Esophagus (tissue), 2 donors: ENCODE data around the gene ADGRG3. TPM values are rescaled to one million over a fixed set of nuclear protein-coding genes. Genes with fewer than 3 reads are reported as not detected.
"Not testable (repeated sequence)": the region's sequence is repeated elsewhere in the genome, so short reads cannot be mapped to it uniquely, and the experiment has no call there.

ENCODE experiments used
- H3K27ac ChIP-seq, 2 donors: one replicate each; pipeline ENCODE4 v1.5.1; 2013; ENCODE audit warnings: low read depth in 2 of 2, mild to moderate bottlenecking in 2 of 2, inconsistent platforms in 1 of 2, low read length in 1 of 2, moderate library complexity in 1 of 2
- H3K27me3 ChIP-seq, 2 donors: one replicate each; pipeline ENCODE4 v1.6.1; 2013; ENCODE audit warnings: low read length in 2 of 2, control low read depth in 1 of 2, mild to moderate bottlenecking in 1 of 2; ENCODE audit not compliant: insufficient read depth in 2 of 2, control insufficient read depth in 1 of 2
- H3K36me3 ChIP-seq, 2 donors: one replicate each; pipeline ENCODE4 v1.6.1; 2013; ENCODE audit warnings: low read length in 1 of 2; ENCODE audit not compliant: control insufficient read depth in 2 of 2, insufficient read depth in 2 of 2
- H3K4me1 ChIP-seq, 2 donors: one replicate each; pipeline ENCODE4 v1.6.1; 2013; ENCODE audit warnings: low read length in 1 of 2; ENCODE audit not compliant: control insufficient read depth in 2 of 2, insufficient read depth in 2 of 2
- H3K4me3 ChIP-seq, 2 donors: one replicate each; pipeline ENCODE4 v1.5.1; 2013; ENCODE audit warnings: low read length in 2 of 2, mild to moderate bottlenecking in 2 of 2, low read depth in 1 of 2, moderate library complexity in 1 of 2
- H3K9me3 ChIP-seq, 2 donors: one replicate each; pipeline ENCODE4 v1.6.1; 2013; ENCODE audit warnings: mild to moderate bottlenecking in 2 of 2, low read depth in 1 of 2, low read length in 1 of 2, moderate library complexity in 1 of 2; ENCODE audit not compliant: control insufficient read depth in 2 of 2, insufficient read depth in 1 of 2
- WGBS, 2 donors: extraction: QIAGEN DNeasy Blood & Tissue Kit; methylation state at CpG; one replicate each; pipeline ENCODE4 v1.1.7; 2013; 5-methylcytosine and 5-hydroxymethylcytosine counted together
- polyA plus RNA-seq, 2 donors: library from polyadenylated mRNA; stranded (reverse); fragments of 200-250 nt; gene quantifications; one replicate each; pipeline ENCODE4 v1.2.3, GENCODE V29; 2013
- donor health status: healthy with polysubstance abuse.
- donor health status: Bipolar disorder and iron deficiency.

The ADGRG3 gene
- polyA plus RNA-seq, 2 donors, result 0.31 to 0.72 TPM

DNA sequence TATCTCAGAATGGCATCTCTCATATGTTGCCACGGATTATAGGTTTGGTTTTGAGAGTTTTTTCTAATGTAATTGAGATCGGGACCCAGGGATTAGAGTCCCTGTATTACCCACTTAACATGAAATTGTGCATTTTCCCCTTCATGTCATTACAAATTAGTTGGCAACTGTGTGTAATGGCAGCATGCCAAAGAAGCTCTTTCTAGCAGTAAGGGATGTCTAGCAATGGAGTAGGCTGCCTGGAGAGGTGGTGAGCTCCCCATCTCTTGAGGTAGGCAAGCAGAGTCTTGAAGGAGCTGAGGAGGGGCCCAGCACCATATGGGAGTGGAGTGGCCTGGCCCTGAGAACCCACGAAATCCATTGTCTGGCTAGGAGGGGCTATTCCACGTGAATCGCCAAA lies 57.4 kb downstream of the ADGRG3 start:
- Histone ChIP-seq H3K27me3 (no peaks in the 10 kb centered on the region), H3K27ac (no peak overlapping the region), H3K9me3 (no peaks in the 10 kb centered on the region), H3K4me3 (no peak overlapping the region), H3K36me3 (no peaks in the 10 kb centered on the region), H3K4me1 (no peaks in the 10 kb centered on the region)
- 66 to 71% methylated on average over 5 of the region's 5 CpGs for WGBS, 2 donors

DNA sequence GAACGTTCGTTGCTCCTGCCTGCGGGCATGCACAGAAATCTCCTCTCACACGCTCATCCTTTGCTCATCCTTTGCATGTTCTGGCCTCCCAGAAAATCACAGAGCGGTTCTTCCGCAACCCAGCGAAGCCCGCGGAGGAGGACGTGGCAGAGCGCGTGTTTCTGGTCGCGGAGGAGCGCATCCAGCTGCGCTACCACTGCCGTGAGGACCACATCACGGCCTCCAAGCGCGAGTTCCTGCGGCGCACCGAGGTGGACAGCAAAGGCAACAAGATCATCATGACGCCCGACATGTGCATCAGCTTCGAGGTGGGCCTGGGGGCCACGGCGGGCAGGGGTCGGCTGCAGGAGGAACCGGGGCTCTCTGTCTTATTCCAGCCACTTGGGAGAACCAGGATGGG lies 57.9 kb downstream of the ADGRG3 start:
- no peak overlapping the region for H3K27ac ChIP-seq
- H3K4me3 ChIP-seq, result no peak overlapping the region
- H3K27me3 ChIP-seq, result no peaks in the 10 kb centered on the region
- WGBS, 2 donors, result 92 to 94% methylated on average over 29 to 30 of the region's 30 CpGs
- H3K4me1 ChIP-seq, result no peaks in the 10 kb centered on the region
- H3K36me3 ChIP-seq, result no peaks in the 10 kb centered on the region
- H3K9me3 ChIP-seq, result no peaks in the 10 kb centered on the region

DNA sequence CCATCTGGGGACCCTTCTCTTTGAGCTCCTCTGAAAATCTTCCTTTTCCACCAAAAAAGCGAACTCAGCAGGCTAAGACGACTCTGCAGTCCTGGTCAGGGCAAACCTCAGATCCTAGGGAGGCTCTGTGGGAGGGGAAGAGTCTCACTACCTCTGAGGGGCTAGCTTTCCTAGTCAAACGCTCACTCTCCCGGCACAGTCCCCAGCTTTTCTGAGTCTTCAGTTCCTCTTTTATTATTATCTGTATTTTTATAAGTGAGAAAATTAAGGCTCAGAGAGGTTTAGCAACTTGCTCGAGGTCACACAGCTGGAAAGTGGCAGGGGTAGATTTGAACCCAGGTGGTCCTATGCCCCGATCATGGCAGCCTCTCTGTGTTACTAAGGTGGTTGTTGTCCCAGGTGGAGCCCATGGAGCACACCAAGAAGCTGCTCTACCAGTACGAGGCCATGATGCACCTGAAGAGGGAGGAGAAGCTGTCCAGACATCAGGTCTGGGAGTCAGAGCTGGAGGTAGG lies 58.4 kb downstream of the ADGRG3 start:
- H3K27me3 ChIP-seq, result no peaks in the 10 kb centered on the region
- no peaks in the 10 kb centered on the region for H3K36me3 ChIP-seq
- no peak overlapping the region for H3K4me3 ChIP-seq
- no peak overlapping the region for H3K27ac ChIP-seq
- H3K9me3 ChIP-seq, result no peaks in the 10 kb centered on the region
- 79 to 81% methylated on average over 7 of the region's 7 CpGs for WGBS, 2 donors
- no peaks in the 10 kb centered on the region for H3K4me1 ChIP-seq

DNA sequence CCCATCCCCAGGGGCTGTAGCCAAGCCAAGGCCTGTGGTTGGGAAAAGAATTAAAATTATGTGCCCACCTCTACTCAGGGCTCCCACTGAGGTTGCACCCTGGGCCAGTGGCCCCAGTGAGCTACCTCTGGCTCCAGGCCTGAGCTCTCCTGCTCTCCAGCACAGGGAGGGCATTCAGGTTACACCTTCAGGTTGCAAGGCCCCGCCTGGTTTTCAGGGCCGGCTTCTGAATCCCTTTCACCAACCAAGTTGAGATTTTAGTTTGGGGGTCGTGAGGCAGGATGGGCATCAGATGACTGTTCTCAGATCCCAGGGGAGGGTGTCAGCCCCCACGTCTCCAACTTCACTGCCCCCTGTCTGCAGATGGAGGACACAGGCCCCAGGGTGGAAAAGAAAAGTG lies 59.5 kb downstream of the ADGRG3 start:
- Histone ChIP-seq H3K27ac (no peak overlapping the region), H3K9me3 (no peaks in the 10 kb centered on the region), H3K27me3 (no peaks in the 10 kb centered on the region), H3K4me1 (no peaks in the 10 kb centered on the region), H3K4me3 (no peak overlapping the region), H3K36me3 (no peaks in the 10 kb centered on the region)
- 65 to 70% methylated on average over 4 of the region's 4 CpGs for WGBS, 2 donors

DNA sequence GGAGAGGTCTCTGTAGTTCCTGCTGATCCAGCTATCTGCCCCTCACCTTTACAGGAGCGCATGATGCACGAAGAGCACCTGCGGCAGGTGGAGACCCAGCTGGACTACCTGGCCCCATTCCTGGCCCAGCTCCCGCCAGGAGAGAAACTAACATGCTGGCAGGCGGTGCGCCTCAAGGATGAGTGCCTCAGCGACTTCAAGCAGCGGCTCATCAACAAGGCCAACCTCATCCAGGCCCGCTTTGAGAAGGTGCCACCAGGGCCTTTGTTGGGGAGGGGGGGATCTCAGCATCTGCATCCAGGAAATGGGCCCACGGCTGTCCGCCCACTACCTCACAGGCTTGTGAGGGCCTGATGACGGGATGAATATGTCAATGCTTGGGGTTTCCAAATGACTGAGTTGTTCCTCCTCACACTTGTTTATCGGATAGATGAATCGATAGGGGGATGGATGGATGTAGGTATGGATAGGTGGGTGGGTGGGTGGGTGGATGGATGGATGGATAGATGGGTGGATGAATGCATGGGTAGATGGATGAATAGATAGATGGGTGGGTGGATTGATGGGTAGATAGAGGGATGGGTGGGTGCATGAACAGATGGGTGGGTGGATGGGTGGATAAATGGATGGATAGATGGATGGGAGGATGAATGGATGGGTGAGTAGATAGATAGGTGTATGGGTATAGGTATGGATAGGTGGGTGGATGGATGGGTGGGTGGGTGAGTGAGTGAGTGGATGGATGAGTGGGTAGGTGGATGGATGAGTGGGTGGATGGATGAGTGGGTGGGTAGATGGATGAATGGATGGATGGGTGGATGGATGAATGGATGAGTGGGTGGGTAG lies 60.5 kb downstream of the ADGRG3 start:
- H3K36me3 ChIP-seq, result no peaks in the 10 kb centered on the region
- no peaks in the 10 kb centered on the region for H3K9me3 ChIP-seq
- no peak overlapping the region for H3K4me3 ChIP-seq
- no peak overlapping the region for H3K27ac ChIP-seq
- no peaks in the 10 kb centered on the region for H3K27me3 ChIP-seq
- WGBS, 2 donors, result 95 to 96% methylated on average over 14 of the region's 14 CpGs
- H3K4me1 ChIP-seq, result no peaks in the 10 kb centered on the region

DNA sequence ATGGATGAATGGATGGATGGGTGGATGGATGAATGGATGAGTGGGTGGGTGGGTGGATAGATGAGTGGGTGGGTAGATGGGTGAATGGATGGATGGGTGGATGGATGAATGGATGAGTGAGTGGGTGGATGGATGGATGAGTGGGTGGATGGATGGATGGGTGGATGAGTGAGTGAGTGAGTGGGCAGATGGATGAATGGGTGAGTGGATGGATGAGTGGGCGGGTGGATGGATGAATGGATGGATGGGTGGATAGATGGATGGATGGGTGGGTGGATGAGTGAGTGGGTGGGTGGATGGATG lies 61.0 kb downstream of the ADGRG3 start:
- Histone ChIP-seq H3K27ac (no peak overlapping the region), H3K4me3 (no peak overlapping the region), H3K9me3 (no peaks in the 10 kb centered on the region), H3K36me3 (no peaks in the 10 kb centered on the region), H3K4me1 (no peaks in the 10 kb centered on the region), H3K27me3 (no peaks in the 10 kb centered on the region)
- 86 to 98% methylated on average over 1 of the region's 1 CpG for WGBS, 2 donors

DNA sequence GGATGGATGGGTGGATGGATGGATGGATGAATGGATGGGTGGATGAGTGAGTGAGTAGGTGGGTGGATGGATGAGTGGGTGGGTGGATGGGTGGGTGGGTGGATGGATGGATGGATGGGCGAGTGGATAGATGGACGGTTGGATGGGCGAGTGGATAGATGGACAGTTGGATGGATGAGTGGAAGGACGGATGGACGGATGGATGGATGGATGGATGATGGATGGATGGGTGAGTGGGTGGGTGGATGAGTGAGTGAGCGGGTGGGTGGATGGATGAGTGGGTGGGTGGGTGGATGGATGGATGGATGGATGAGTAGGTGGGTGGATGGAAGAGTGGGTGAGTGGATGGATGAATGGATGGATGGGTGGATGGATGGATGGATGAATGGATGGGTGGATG lies 61.7 kb downstream of the ADGRG3 start:
- not testable (repeated sequence) for H3K9me3 ChIP-seq, H3K4me1 ChIP-seq, H3K27ac ChIP-seq, H3K27me3 ChIP-seq, H3K4me3 ChIP-seq, H3K36me3 ChIP-seq
- 95 to 96% methylated on average over 6 of the region's 6 CpGs for WGBS, 2 donors

DNA sequence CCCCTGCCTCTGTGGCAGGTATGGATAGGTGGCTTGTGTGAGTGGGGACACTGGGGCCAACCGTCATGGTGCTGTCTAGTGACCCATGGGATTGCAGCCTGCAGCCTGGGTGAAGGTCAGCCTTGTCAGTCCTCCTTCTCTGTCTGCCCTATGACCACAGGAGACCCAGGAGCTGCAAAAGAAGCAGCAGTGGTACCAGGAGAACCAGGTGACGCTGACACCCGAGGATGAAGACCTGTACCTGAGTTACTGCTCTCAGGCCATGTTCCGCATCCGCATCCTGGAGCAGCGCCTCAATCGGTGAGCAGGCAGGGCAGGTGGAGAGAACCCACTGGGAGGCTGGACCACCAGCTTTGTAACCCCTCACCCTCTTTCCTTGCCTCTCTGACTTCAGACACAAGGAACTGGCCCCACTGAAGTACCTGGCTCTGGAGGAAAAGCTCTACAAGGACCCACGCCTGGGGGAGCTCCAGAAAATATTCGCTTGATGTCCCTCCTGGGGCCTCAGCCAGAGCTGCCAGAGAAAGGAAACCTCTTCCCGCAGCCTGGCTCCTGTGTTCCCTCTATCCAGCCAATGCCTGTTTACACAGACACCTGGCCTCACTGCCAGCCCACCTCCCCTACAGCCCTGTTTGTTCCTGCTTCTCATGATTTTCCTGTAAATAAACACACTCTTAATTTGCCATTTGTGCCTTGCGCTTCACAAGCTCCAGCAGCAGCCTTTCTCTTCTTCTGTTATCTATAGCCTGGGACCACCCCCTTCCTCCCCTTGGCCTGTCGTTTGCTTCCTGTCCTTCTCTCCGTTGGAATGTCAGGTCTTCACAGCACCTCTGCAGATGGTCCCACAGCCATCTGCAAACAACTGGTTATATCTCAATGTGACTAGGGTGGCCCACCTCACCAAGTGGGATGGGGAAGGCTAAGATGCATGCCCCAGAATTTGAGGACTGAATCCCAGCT lies 62.9 kb downstream of the ADGRG3 start:
- peaks cover under 1 to 4% of the 10 kb centered on the region in 2 donors for H3K4me1 ChIP-seq
- 76 to 79% methylated on average over 13 of the region's 13 CpGs for WGBS, 2 donors
- no peaks in the 10 kb centered on the region for H3K36me3 ChIP-seq
- no peaks in the 10 kb centered on the region for H3K27me3 ChIP-seq
- no peaks in the 10 kb centered on the region for H3K9me3 ChIP-seq
- no peak overlapping the region for H3K27ac ChIP-seq
- H3K4me3 ChIP-seq, result no peak overlapping the region

DNA sequence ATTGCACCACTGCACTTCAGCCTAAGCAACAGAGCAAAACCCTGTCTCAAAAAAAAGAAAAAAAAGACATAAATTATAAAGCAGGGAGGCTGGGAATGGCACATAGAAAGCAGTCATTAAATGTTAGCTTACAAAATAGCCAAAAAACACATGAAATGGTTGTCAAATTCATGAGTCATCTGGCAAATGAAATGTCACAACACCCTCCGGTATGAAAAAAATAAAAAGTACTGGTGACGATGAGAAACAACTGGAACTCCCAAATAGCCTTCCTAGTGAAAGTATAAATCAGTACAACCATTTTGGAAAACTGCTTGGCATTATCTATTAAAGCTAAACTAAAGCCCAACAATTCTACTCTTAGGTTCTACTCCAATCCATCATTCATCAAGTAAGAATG lies 63.9 kb downstream of the ADGRG3 start:
- no peak overlapping the region for H3K27ac ChIP-seq
- H3K9me3 ChIP-seq, result no peaks in the 10 kb centered on the region
- H3K4me3 ChIP-seq, result no peak overlapping the region
- H3K36me3 ChIP-seq, result no peaks in the 10 kb centered on the region
- WGBS, 2 donors, result 37 to 57% methylated on average over 2 of the region's 2 CpGs
- no peaks in the 10 kb centered on the region for H3K27me3 ChIP-seq
- H3K4me1 ChIP-seq, result peaks cover 4% of the 10 kb centered on the region in 2 donors
